OCI-LY7 (cell line): ENCODE results near the gene TSPAN9. TPM values are rescaled to one million over a fixed set of nuclear protein-coding genes. Genes with fewer than 3 reads are reported as not detected.

Experiments
- BruUV-seq: library from RNA; stranded (reverse); fragments of 400-500 nt; replicated peaks from 2 replicates; lab custom pipeline; 2021; lab: Mats Ljungman, UMichigan
- CTCF ChIA-PET: fragments of 300-600 bp; sonication (Branson Sonifier 250); formaldehyde crosslinking; loops from one replicate; lab custom pipeline; 2022; ENCODE audit warnings: antibody characterized with exemption; ENCODE audit not compliant: unreplicated experiment; lab: Charles Lee
- POLR2A ChIA-PET: fragments of 300-600 bp; sonication (Branson Sonifier 250); formaldehyde crosslinking; loops from one replicate; lab custom pipeline; 2022; ENCODE audit warnings: antibody characterized with exemption; lab: Charles Lee
- DNase-seq: peaks from one replicate; pipeline ENCODE4 v3.0.0-alpha.2; 2015; ENCODE audit warnings: low spot score
- H2AFZ ChIP-seq: fragments of 200-600 bp; sonication (generic), shearing (Covaris generic); 2 replicates; pipeline ENCODE4 v1.6.1; 2014; ENCODE audit warnings: mild to moderate bottlenecking, antibody characterized with exemption, low read length, moderate library complexity
- H3K27ac ChIP-seq: fragments of 200-600 bp; sonication (generic); 2 replicates; pipeline ENCODE4 v1.5.1; 2014; ENCODE audit warnings: mixed run types, low read depth, mild to moderate bottlenecking, moderate library complexity, low read length, inconsistent platforms; ENCODE audit not compliant: poor library complexity, severe bottlenecking
- H3K36me3 ChIP-seq: fragments of 200-600 bp; sonication (generic); 2 replicates; pipeline ENCODE4 v1.6.1; 2014; ENCODE audit warnings: mild to moderate bottlenecking, antibody characterized with exemption, low read length, moderate library complexity, mixed read lengths; ENCODE audit not compliant: insufficient read depth
- H3K4me1 ChIP-seq: fragments of 200-600 bp; sonication (generic); 2 replicates; pipeline ENCODE4 v1.5.1; 2014; ENCODE audit warnings: mild to moderate bottlenecking, low read length; ENCODE audit not compliant: insufficient read depth, poor library complexity, severe bottlenecking
- H3K4me2 ChIP-seq: fragments of 200-600 bp; sonication (generic); 2 replicates; pipeline ENCODE4 v1.6.1; 2014; ENCODE audit warnings: mild to moderate bottlenecking, low read length
- H3K4me3 ChIP-seq: fragments of 200-600 bp; sonication (generic); 2 replicates; pipeline ENCODE4 v1.5.1; 2014; ENCODE audit warnings: mild to moderate bottlenecking, low read depth, low read length; ENCODE audit not compliant: poor library complexity, severe bottlenecking
- H3K79me2 ChIP-seq: fragments of 200-600 bp; sonication (generic); 2 replicates; pipeline ENCODE4 v1.6.1; 2016; ENCODE audit warnings: low read depth, mild to moderate bottlenecking, low read length, moderate library complexity, mixed read lengths; ENCODE audit not compliant: insufficient read depth
- H3K9me2 ChIP-seq: fragments of 200-600 bp; sonication (generic); 2 replicates; pipeline ENCODE4 v1.6.1; 2016; ENCODE audit warnings: mild to moderate bottlenecking, low read length, mixed read lengths; ENCODE audit not compliant: insufficient read depth
- H3K9me3 ChIP-seq: fragments of 200-600 bp; sonication (generic); 2 replicates; pipeline ENCODE4 v1.6.1; 2014; ENCODE audit warnings: mild to moderate bottlenecking, mixed run types, low read length, mixed read lengths
- H4K20me1 ChIP-seq: fragments of 200-600 bp; sonication (generic); 2 replicates; pipeline ENCODE4 v1.6.1; 2014; ENCODE audit warnings: mild to moderate bottlenecking, antibody characterized with exemption, low read length, moderate library complexity, mixed read lengths; ENCODE audit not compliant: insufficient read depth
- CTCF ChIP-seq: fragments of 200-600 bp; sonication (generic); conservative IDR thresholded peaks from 2 replicates; pipeline ENCODE4 v1.5.1; 2014; ENCODE audit warnings: mild to moderate bottlenecking, antibody characterized with exemption, low read length, moderate library complexity, mixed read lengths
- EZH2phosphoT487 ChIP-seq: fragments of 200-600 bp; sonication (generic); IDR thresholded peaks from 2 replicates; pipeline ENCODE4 v1.6.1; 2018; ENCODE audit warnings: low read depth, borderline replicate concordance, mild to moderate bottlenecking, mixed run types, antibody characterized with exemption, low read length, moderate library complexity, mixed read lengths
- intact Hi-C: fragments of 100-400 bp; cut with micrococcal nuclease; formaldehyde crosslinking; loops from one replicate; pipeline ENCODE4 v1.10.0; 2022; ENCODE audit not compliant: unreplicated experiment
- total RNA-seq, 2 experiments: library from RNA; depleted of rRNA in 1 of 2; stranded (reverse); fragments of >200 nt in 1 of 2; shearing (Covaris generic) in 1 of 2; gene quantifications; 2 replicates each; pipeline ENCODE4 v1.2.3, GENCODE V29; 2014 to 2022

The TSPAN9 gene
- total RNA-seq, 2 experiments from 2014 or later, result 0.50 to 0.74 TPM

DNA sequence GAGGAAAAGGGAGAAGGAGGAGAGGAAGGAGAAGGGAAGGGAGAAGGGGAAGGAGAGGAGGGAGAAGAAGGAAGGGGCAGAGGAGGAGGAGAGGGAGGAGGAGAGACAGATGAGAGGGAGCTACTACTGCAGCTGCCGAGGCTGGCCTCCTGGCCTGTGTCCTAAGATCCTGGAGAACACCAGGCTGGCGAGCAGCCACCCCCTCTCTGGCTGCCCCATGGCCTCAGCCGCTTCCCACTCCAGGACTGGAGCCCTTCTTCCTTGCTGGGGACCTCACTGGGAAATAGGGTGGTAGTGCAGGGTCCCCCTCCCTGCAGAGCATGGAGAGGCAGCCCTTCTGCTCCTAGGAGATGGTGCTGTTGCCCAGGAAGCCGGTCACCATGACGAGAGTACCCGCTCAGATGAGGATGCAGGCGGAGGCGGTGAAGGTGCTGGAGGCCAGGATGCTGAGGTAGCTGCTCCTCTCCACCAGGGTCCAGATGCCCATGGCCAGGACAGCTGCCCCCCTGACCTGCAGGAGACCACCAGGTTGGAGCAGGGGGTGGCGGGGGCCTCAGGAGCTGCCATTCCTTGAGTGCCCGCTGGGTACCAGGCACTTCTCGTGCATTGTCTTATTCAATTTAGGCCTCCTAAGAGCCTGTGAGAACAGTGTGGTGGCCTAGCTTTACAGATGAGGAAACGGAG is 246.0 kb downstream of the TSPAN9 start:
- no peak for DNase-seq
- intact Hi-C loops, result no loop called here
- ChIA-PET POLR2A (interaction anchor here (0.6 kb wide), 1 partner anchor 1301 kb away, joined by 3 read pairs; no protein-coding TSS in a partner anchor), CTCF (no interaction called here)
- no TSS peak for BruUV-seq
- no peaks in the 10 kb centered on the region for H3K9me2 ChIP-seq
- no peaks in the 10 kb centered on the region for H3K9me3 ChIP-seq
- H3K27ac ChIP-seq, result no peak overlapping the region
- no peaks in the 10 kb centered on the region for H3K4me1 ChIP-seq
- no peak overlapping the region for H3K4me3 ChIP-seq
- H4K20me1 ChIP-seq, result no peaks in the 10 kb centered on the region
- no peak overlapping the region for H2AFZ ChIP-seq
- TF ChIP-seq CTCF (no peak), EZH2phosphoT487 (no peak)
- H3K4me2 ChIP-seq, result no peak overlapping the region
- H3K79me2 ChIP-seq, result no peaks in the 10 kb centered on the region
- H3K36me3 ChIP-seq, result no peaks in the 10 kb centered on the region

DNA sequence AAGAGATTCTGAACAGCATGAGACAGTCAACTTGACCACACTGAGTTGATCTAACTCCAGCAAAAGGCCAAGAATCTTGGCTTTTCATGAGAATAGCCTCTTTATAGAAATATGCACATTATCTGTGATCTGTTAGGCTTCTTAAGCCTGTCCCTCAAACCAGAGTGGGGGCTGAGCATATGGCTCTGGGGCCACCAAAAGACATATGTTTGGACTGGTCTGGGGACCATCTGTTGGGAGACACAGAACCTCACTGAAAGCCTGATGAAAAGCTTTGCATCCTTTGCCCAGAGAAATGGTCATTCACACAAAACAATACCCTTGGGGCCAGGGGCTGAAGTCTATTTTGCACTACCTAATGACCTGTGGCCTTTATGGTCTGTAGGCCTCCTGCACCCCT is 248.6 kb downstream of the TSPAN9 start:
- H3K9me3 ChIP-seq, result no peaks in the 10 kb centered on the region
- DNase-seq, result no peak
- no peak overlapping the region for H3K27ac ChIP-seq
- no peak overlapping the region for H3K4me2 ChIP-seq
- H3K36me3 ChIP-seq, result no peaks in the 10 kb centered on the region
- intact Hi-C loops, result no loop called here
- no TSS peak for BruUV-seq
- no peaks in the 10 kb centered on the region for H3K9me2 ChIP-seq
- H4K20me1 ChIP-seq, result no peaks in the 10 kb centered on the region
- H3K79me2 ChIP-seq, result no peaks in the 10 kb centered on the region
- no peaks in the 10 kb centered on the region for H3K4me1 ChIP-seq
- H2AFZ ChIP-seq, result no peak overlapping the region
- ChIA-PET CTCF (no interaction called here), POLR2A (no interaction called here)
- TF ChIP-seq CTCF, result no peak
- TF ChIP-seq EZH2phosphoT487, result no peak
- no peak overlapping the region for H3K4me3 ChIP-seq

DNA sequence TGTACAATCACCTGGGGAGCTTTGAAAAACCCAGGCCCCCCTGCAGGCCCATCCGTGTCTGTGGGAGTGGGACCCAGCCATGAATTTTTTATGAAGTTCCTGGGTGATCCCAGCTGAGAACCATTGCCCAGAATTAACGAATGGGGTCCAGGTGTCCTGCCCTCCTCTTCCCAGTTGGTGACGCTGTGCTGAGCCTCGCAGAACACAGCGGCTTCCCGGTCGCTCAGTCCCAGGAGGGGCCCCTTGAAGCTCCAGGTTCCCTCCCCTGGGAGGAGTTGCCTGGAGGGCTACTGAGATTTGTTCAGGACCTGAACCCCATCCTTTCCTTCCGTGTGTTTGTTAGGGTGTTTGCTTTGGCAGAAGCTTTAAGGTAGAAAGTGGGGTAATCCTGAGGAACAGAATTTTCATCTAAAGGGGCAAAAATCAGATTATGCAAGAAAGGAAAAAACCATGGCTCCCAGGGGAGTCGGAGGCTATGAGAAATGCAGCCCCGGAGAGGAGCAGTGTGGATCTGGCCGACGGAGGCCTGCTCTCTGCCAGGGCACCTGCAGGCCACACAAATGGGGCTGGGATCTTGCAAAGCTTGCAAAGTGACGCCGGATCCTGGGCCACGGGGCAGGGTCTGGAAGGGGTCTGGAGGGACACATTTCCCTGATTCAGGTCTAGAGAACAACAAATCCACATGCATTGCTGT is 249.1 kb downstream of the TSPAN9 start:
- no peak for DNase-seq
- no peak overlapping the region for H3K4me3 ChIP-seq
- H3K36me3 ChIP-seq, result no peaks in the 10 kb centered on the region
- H3K4me1 ChIP-seq, result no peaks in the 10 kb centered on the region
- CTCF ChIA-PET, result interaction anchor here (0.6 kb wide), 1 partner anchor 20 kb away, joined by 3 read pairs; no protein-coding TSS in a partner anchor
- no peak overlapping the region for H3K27ac ChIP-seq
- H3K9me2 ChIP-seq, result no peaks in the 10 kb centered on the region
- intact Hi-C loops, result no loop called here
- no peaks in the 10 kb centered on the region for H3K9me3 ChIP-seq
- H2AFZ ChIP-seq, result no peak overlapping the region
- BruUV-seq, result no TSS peak
- POLR2A ChIA-PET, result no interaction called here
- no peak overlapping the region for H3K4me2 ChIP-seq
- no peaks in the 10 kb centered on the region for H4K20me1 ChIP-seq
- TF ChIP-seq CTCF (no peak), EZH2phosphoT487 (no peak)
- no peaks in the 10 kb centered on the region for H3K79me2 ChIP-seq
